Activated CD8-positive, alpha-beta memory T cell treated with anti-CD3 and anti-CD28 coated beads for 48 hours (primary cell): Measurements from ENCODE around the gene NRP2.

Experiments
- DNase-seq, 3 experiments: peaks; one replicate each; pipeline ENCODE4 v3.0.0-alpha.2; 2020; ENCODE audit warnings: low read depth in 2 of 3, low spot score in 2 of 3

NRP2 gene

DNA sequence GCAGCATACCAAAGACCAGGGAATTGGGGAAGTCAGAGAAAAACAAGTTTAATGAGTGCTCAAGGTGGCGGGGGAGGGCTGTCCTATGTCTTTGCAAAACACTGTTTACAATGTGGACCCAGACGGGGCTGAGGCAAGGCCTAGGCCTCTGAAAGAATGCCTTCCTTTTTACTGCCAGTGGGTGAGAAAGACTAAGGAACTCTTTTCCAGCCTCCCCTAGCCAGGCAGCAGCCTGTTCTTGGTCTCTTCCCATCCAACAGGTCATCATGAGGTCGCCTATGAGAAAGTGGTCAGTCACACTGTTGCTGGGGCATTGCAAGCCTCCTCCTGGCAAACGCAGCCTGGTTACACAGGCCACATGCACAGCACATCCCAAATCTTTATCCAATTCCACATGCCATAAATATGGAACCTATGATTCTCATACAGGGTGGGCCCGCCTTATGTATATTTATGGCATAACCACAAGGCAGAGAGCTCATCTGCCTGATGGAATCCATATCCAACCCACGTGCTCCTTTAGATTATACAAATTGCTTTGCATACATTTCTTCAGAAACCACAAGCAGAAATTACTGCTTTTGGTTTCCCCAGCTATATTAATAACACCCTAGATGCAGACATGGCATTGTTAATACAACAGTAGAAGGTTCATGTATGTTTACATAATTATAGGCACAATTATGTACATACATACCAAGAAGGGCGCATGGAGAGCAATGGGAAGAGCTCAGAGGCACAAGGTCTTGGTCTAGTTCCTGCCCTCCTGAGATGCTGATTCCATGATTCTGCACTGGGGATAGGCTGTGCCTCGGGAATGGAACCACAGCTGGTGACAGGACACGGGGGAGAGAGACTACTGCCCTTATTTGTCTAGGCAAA, 48.6 kb downstream of the NRP2 start:
- no peak for DNase-seq

GRCh38 chr2:205731583-205731981, 49.3 kb downstream of the NRP2 start:
- no peak for DNase-seq

GRCh38 chr2:205732314-205732713, 50.0 kb downstream of the NRP2 start:
- no peak for DNase-seq

DNA sequence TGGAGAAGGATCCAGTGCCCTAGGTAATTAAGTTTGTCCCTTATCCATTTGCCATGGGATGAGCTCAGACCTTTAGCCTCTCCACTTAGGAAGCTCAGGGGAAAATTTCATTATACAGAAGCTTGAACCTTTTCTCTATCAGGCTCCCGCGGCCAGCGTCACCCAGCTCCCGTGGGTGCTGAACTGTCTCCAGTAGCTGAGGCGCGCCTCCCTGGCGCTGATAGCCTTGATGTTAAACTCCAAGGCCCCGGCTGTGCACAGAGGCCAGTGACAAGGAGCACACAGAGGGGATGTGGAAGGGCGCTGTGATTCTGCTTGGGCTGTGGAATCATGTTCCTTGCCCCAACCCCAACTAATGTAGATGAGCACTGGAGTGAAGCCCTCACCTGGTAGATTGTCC, 50.8 kb downstream of the NRP2 start:
- DNase-seq, result no peak

DNA sequence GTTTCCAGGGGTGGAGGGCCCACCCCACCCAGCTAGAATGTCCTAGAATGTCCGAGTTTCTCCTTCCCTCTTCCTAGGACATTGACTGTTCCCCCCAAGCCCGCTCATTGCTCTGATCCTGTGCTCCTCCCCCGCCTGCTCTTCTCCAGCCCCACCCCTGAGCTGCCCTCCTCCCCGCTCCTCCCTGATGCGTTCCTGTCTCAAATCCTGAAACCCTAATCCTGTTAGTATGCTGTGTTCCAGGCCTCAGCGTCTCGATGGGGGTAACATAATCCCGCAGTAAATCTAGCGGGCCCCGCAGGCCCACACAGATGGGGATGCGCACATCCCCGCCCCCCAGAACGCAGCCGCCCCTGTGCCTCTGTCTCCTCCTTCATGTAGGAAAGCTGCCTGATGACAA, 51.3 kb downstream of the NRP2 start:
- no peak for DNase-seq

GRCh38 chr2:205734436-205735037, 52.2 kb downstream of the NRP2 start:
- DNase-seq, result no peak

GRCh38 chr2:205738117-205738968, 56.0 kb downstream of the NRP2 start:
- DNase-seq, result no peak

DNA sequence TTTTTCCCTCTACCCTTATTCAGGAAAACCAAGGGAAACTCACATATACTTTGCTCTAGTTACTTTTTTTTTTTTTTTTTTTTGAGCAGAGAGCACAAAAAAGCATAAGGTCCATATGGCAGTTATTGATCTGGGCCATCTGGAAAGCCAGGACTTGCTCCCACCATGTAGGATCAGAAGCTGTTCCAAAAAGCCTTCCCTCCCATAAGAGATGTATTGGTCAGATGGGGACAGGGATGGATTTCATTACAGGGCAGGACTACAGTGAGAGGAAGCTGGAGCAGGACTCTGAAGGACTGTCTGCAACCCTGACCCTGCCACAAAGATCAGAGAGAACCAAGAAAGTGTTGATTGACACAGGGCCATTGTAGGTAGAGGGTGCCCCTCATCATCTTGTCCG, 57.3 kb downstream of the NRP2 start:
- no peak for DNase-seq

GRCh38 chr2:205740381-205740780, 58.1 kb downstream of the NRP2 start:
- no peak for DNase-seq

DNA sequence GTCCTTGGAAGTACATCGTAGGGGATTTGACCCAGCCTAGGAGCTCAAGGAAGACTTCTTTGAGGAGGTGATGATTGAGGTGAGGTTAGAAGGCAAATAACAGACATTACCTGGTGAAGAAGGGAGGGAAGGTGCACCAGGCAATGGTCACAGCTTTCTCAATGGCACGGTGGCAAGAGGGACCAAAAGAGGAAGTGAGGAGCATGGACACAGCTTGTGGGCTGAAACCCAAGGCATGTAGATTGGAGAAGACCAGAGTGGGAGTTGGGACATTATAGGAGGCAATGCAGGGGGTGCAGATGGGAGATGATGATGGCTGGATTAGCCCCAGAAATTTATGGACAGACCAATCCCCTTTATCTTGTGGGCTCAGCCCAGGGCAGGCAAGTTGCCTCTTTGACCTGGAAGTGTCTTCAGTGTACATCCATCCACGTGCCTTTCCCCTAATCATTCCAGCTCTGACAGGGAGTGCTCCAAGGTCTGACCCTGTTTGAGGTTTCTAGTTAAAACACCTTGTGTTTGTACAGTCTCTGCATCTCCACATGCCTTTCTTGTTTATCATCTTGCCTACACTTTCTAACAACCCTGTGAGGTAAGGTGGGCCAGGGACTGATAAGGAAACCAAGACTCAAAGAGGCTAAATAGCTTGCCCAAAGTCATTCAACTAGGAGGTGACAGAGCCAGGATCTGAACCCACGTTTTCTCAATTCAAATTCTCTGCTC, 59.1 kb downstream of the NRP2 start:
- DNase-seq, result no peak

GRCh38 chr2:205743137-205743536, 60.8 kb downstream of the NRP2 start:
- no peak for DNase-seq

- DNase-seq, result no peak
Observed at GRCh38 chr2:205744074-205744591, 61.8 kb downstream of the NRP2 start.

- no peak for DNase-seq
Observed at GRCh38 chr2:205745661-205746419, 63.5 kb downstream of the NRP2 start.

DNA sequence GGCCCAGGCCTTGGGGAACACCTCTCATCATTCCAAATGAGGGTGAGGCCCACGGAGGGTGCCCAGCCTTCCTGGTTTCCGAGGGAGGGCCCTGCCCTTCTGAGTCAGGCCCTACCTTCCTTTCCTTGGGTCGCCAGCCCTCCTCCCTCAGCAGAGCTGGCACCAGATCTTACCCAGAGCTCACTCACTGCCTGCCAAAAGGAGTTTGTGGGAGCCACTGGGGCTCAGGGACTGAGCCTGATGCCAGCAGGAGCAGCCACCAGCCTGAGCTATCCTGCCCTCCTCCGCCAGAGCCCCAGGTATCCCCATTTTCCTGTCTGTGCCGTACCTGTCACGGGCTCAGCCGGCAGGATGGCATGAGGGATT, 64.1 kb downstream of the NRP2 start:
- no peak for DNase-seq

DNA sequence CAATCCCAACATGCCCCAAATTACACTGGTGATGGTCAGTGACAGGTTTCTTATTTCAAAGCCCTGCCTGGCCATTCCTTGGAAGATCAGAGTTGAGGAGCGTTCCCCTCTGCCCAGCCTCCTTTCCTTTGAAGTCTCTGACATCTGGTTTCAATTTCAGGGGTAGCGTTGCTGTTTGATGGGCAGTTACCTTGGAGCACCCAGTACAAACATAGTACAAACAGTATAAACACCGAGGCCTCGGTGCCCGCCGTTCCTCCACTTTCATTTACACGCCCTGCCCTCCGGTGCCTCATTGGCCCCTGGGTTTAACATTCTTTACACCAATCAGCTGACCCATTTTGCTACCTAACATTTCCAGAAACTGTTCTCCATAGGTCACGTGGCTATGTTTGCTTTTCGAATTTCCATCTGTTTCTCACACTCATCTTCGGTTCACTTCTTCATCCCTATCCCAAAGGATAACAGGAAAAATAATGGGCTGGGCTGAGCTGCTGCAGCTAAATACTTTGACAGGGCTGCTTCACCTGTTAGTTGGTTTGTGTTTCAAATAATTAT, 65.6 kb downstream of the NRP2 start:
- no peak for DNase-seq

DNA sequence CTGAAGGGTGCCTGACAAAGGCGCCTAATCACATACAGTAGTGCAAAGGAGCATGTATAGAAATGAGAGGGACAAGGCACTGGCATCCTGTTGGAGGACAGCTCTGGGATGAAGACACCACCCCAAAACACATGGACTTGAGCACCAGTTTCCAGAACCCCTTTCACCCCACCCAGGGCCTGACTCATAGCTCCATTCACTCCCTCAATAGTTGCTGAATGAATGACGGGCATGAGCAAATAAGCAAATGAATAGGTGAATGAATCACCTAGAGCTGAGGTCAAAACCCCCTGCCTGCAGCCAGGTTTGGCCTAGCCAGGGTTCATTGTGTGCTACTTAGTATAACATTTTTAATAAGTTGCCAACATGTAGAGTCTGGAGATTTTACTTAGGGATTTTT, 66.3 kb downstream of the NRP2 start:
- no peak for DNase-seq

DNA sequence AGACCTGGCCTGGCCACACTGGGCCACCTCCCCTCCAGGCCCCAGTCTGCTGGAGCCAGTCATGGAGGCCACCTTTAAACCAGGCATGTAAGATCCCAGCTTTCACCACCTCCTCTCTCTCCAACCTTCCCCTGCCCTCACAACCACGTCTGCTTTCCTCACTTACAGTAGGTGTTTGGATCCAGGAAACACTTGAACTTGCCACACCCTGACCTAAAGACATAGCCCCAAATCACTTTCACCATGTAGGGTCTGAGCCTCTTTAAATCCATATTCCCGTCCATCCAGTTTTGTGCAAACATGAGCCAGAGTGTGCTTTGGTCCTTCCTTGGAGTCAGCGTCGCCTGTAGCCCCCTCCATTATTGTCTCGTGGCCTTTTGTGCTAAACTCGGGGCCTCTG, 66.8 kb downstream of the NRP2 start:
- no peak for DNase-seq

GRCh38 chr2:205750797-205751196, 68.5 kb downstream of the NRP2 start:
- no peak for DNase-seq

DNA sequence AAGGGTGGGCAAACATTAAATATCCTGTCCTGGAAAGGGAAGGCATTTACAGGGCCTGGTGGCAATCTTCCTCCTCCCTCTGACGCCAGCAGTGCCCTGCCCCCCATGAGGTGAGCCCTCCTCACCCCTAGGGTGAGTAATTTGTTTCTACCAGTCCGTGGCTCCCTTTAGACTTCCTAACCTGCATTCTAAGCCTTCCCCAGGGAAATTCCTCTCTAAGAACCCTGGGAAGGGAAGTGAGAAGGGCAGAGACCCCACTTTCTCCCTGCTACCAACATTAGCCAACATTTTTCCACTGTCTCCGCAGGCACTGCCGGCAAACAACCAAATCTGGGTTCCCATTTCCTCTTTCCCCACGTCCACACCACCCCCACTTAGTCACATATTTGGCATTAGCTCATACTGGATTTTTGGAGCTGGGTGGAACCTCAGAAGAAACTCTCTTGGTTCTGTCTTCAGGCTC, 69.3 kb downstream of the NRP2 start:
- DNase-seq, result no peak

GRCh38 chr2:205752296-205752820, 70.1 kb downstream of the NRP2 start:
- DNase-seq, result no peak
